Endothelial cell of umbilical vein (primary cell): ENCODE results near the gene BGN. TPM values are rescaled to one million over a fixed set of nuclear protein-coding genes. Genes with fewer than 3 reads are reported as not detected.

Experiments
- BruUV-seq: library from RNA; stranded (reverse); fragments of 400-500 nt; replicated peaks from 2 replicates; lab custom pipeline; 2021; lab: Mats Ljungman, UMichigan
- CTCF ChIA-PET: fragments of 300-600, 350-600 bp; sonication (Branson Sonifier 250); formaldehyde crosslinking; loops from one replicate; lab custom pipeline; 2021; ENCODE audit warnings: antibody characterized with exemption, inconsistent platforms; lab: Charles Lee
- POLR2A ChIA-PET: fragments of 300-600, 350-600 bp; sonication (Branson Sonifier 250); formaldehyde crosslinking; loops from one replicate; lab custom pipeline; 2021; ENCODE audit warnings: antibody characterized with exemption, inconsistent platforms; lab: Charles Lee
- DNase-seq: peaks from one replicate; pipeline ENCODE4 v3.0.0-alpha.2; 2011; ENCODE audit warnings: low read depth, low spot score
- FAIRE-seq: peaks from 2 replicates; lab custom pipeline; 2011; peaks lifted over from hg19 to GRCh38; lab: Jason Lieb, UNC
- H2AFZ ChIP-seq: 2 replicates; pipeline ENCODE4 v1.6.0; 2012; ENCODE audit warnings: low read depth, low read length, control low read depth, inconsistent platforms
- H3K27ac ChIP-seq: 2 replicates; pipeline ENCODE4 v1.5.1; 2011; ENCODE audit warnings: low read depth, mild to moderate bottlenecking, control low read depth, low read length, moderate library complexity; ENCODE audit not compliant: insufficient read depth
- H3K27me3 ChIP-seq, 2 experiments: 2 replicates each; pipeline versions ENCODE4 v1.6.0 to v1.6.1; 2011; ENCODE audit warnings: low read length in 2 of 2, mixed read lengths in 1 of 2; ENCODE audit not compliant: control insufficient read depth in 2 of 2, insufficient read depth in 2 of 2
- H3K36me3 ChIP-seq, 2 experiments: 2 replicates in 1 of 2; 3 replicates in 1 of 2; pipeline ENCODE4 v1.5.1; 2011; ENCODE audit warnings: low read length in 2 of 2, mild to moderate bottlenecking in 1 of 2, moderate library complexity in 1 of 2; ENCODE audit not compliant: control insufficient read depth in 2 of 2, insufficient read depth in 2 of 2; ENCODE audit errors: extremely low read depth in 1 of 2
- H3K4me1 ChIP-seq: 3 replicates; pipeline ENCODE4 v1.5.1; 2011; ENCODE audit warnings: mild to moderate bottlenecking, low read length; ENCODE audit not compliant: control insufficient read depth, insufficient read depth; ENCODE audit errors: extremely low read depth
- H3K4me2 ChIP-seq: 2 replicates; pipeline ENCODE4 v1.6.1; 2011; ENCODE audit warnings: low read length, control low read depth, mixed read lengths; ENCODE audit not compliant: insufficient read depth
- H3K4me3 ChIP-seq, 3 experiments: fragments of 200-600 bp in 1 of 3; sonication (generic), shearing (Covaris generic) in 1 of 3; replicated peaks in 1 of 3; 2 replicates each; pipeline ENCODE4 v1.5.1; 2011 to 2016; ENCODE audit warnings: control low read depth in 3 of 3, low read length in 3 of 3, mild to moderate bottlenecking in 2 of 3, inconsistent platforms in 1 of 3, low read depth in 1 of 3, moderate library complexity in 1 of 3; ENCODE audit not compliant: insufficient read depth in 1 of 3
- H3K79me2 ChIP-seq: 2 replicates; pipeline ENCODE4 v1.6.0; 2012; ENCODE audit warnings: low read length, inconsistent platforms; ENCODE audit not compliant: control insufficient read depth, insufficient read depth
- H3K9ac ChIP-seq: replicated peaks from 2 replicates; pipeline ENCODE3; 2011; ENCODE audit warnings: low read length, control low read depth; ENCODE audit not compliant: insufficient read depth; ENCODE audit errors: extremely low read depth
- H3K9me1 ChIP-seq: replicated peaks from 3 replicates; pipeline ENCODE4 v1.6.0; 2011; ENCODE audit warnings: mild to moderate bottlenecking, low read length; ENCODE audit not compliant: control insufficient read depth, insufficient read depth; ENCODE audit errors: extremely low read depth
- H3K9me3 ChIP-seq: replicated peaks from 2 replicates; pipeline ENCODE4 v1.5.1; 2012; ENCODE audit warnings: low read length, inconsistent platforms; ENCODE audit not compliant: control insufficient read depth, insufficient read depth
- H4K20me1 ChIP-seq: replicated peaks from 2 replicates; pipeline ENCODE3; 2011; ENCODE audit warnings: mild to moderate bottlenecking, low read length; ENCODE audit not compliant: control insufficient read depth, insufficient read depth; ENCODE audit errors: extremely low read depth
- EZH2 ChIP-seq: IDR thresholded peaks from 2 replicates; pipeline ENCODE4 v1.6.1; 2012; ENCODE audit warnings: borderline replicate concordance, low read depth, mild to moderate bottlenecking, moderate library complexity, low read length, inconsistent platforms; ENCODE audit not compliant: severe bottlenecking
- FOS ChIP-seq: IDR thresholded peaks from 2 replicates; pipeline ENCODE4 v1.6.1; 2011; ENCODE audit warnings: mild to moderate bottlenecking, low read length, moderate library complexity, borderline replicate concordance; ENCODE audit not compliant: insufficient read depth
- GATA2 ChIP-seq: IDR thresholded peaks from 2 replicates; pipeline ENCODE4 v1.7.0; 2011; ENCODE audit warnings: low read depth, mild to moderate bottlenecking, moderate library complexity, mixed read lengths, low read length; ENCODE audit not compliant: insufficient read length, insufficient read depth
- JUN ChIP-seq: IDR thresholded peaks from 2 replicates; pipeline ENCODE4 v1.6.1; 2011; ENCODE audit warnings: borderline replicate concordance, low read depth; ENCODE audit not compliant: insufficient read length, insufficient read depth
- MYC ChIP-seq: IDR thresholded peaks from one replicate; pipeline ENCODE4 v1.6.1; 2011; ENCODE audit warnings: mild to moderate bottlenecking, low read depth, low read length
- POLR2A ChIP-seq: IDR thresholded peaks from 2 replicates; pipeline ENCODE4 v1.6.1; 2012; ENCODE audit warnings: low read depth, mild to moderate bottlenecking, control low read depth, low read length
- POLR2AphosphoS5 ChIP-seq: IDR thresholded peaks from 2 replicates; pipeline ENCODE4 v1.6.1; 2012; ENCODE audit warnings: low read depth, mild to moderate bottlenecking, control low read depth, low read length, moderate library complexity; ENCODE audit not compliant: insufficient read depth
- dilution Hi-C: fragments of 300-500 bp; cut with MboI; formaldehyde crosslinking; loops from one replicate; pipeline ENCODE4 v1.15.0; 2019; ENCODE audit warnings: low sequenced_read_pairs; ENCODE audit not compliant: extremely low pct_ligation_motif_present
- intact Hi-C: fragments of 100-400 bp; cut with micrococcal nuclease; formaldehyde crosslinking; loops from one replicate; pipeline ENCODE4 v1.10.0; 2022
- polyA plus RNA-seq, 4 experiments: library from polyadenylated mRNA; depleted of rRNA in 3 of 4; stranded (reverse) in 3 of 4; unstranded in 1 of 4; fragments of >200 nt; gene quantifications; 2 replicates each; pipeline versions ENCODE4 v1.2.1 to v1.2.3, GENCODE V29; 2011 to 2012; ENCODE audit warnings: missing spikeins in 1 of 4
- total RNA-seq: library from RNA; stranded (reverse); gene quantifications from 2 replicates; pipeline ENCODE4 v1.2.3, GENCODE V29; 2021
- TF ChIP-seq, protein P1 (sequence below), 2 donors: IDR thresholded peaks; 1 replicate in 1 of 2; 2 replicates in 1 of 2; pipeline ENCODE4 v1.5.1; 2011; ENCODE audit warnings: low read length in 2 of 2, mild to moderate bottlenecking in 2 of 2, moderate library complexity in 2 of 2, control low read depth in 1 of 2, inconsistent platforms in 1 of 2, low read depth in 1 of 2; ENCODE audit not compliant: insufficient read depth in 1 of 2; ENCODE audit errors: extremely low read depth in 1 of 2
- TF ChIP-seq, protein P2 (sequence below): IDR thresholded peaks from 2 replicates; pipeline ENCODE4 v1.6.1; 2011; ENCODE audit not compliant: insufficient read depth, insufficient read length

The BGN gene
- total and polyA plus RNA-seq, 2 donors (not counting 3 experiments of a cell fraction or from before 2014, with no cell fraction given), result 479 to 879 TPM

DNA sequence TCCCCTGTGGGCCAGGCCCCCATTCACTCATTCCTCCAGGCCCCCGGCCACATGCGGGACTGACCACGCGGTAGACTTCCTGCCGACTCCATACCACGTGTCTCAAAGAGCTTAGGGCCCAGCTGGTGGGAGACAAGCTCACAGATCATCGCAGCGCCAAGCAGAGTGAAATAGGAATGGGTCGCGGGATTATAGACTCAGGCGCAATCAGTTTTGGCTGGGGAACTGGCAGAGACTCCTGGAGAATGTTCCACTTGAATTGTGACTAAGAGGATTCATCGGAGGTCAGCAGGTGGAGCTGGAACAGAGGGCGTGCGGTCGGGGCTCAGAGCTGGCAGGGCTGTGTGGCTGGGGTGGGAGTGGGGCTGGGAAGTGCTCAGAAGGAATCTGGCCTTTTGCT lies 38.3 kb downstream of the BGN start:
- H3K27ac ChIP-seq, result no peak overlapping the region
- ChIA-PET POLR2A (no interaction called here), CTCF (interaction anchor here (0.9 to 1.0 kb wide), 2 partner anchors 77 to 135 kb away, joined by 4 read pairs; no protein-coding TSS in a partner anchor)
- no peak overlapping the region for H3K9ac ChIP-seq
- DNase-seq (no peak), FAIRE-seq (no peak)
- no peak overlapping the region for H2AFZ ChIP-seq
- intact Hi-C loops (no loop called here), dilution Hi-C loops (no loop called here)
- no peaks in the 10 kb centered on the region for H3K27me3 ChIP-seq
- H3K4me1 ChIP-seq, result no peaks in the 10 kb centered on the region
- no peaks in the 10 kb centered on the region for H4K20me1 ChIP-seq
- no peaks in the 10 kb centered on the region for H3K79me2 ChIP-seq
- TF ChIP-seq MYC (no peak), JUN (no peak), FOS (no peak), POLR2A (no peak)
- TF ChIP-seq, protein P1, sequence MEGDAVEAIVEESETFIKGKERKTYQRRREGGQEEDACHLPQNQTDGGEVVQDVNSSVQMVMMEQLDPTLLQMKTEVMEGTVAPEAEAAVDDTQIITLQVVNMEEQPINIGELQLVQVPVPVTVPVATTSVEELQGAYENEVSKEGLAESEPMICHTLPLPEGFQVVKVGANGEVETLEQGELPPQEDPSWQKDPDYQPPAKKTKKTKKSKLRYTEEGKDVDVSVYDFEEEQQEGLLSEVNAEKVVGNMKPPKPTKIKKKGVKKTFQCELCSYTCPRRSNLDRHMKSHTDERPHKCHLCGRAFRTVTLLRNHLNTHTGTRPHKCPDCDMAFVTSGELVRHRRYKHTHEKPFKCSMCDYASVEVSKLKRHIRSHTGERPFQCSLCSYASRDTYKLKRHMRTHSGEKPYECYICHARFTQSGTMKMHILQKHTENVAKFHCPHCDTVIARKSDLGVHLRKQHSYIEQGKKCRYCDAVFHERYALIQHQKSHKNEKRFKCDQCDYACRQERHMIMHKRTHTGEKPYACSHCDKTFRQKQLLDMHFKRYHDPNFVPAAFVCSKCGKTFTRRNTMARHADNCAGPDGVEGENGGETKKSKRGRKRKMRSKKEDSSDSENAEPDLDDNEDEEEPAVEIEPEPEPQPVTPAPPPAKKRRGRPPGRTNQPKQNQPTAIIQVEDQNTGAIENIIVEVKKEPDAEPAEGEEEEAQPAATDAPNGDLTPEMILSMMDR (IDR thresholded peaks at IDR 0.05; ENCODE audit: extremely low read depth in 1 of 2, insufficient read depth in 1 of 2, low read depth in 1 of 2, low read length in 2 of 2), result no peak
- no peak overlapping the region for H3K4me2 ChIP-seq
- no peak overlapping the region for H3K4me3 ChIP-seq
- no peaks in the 10 kb centered on the region for H3K9me3 ChIP-seq
- no TSS peak for BruUV-seq
- no peaks in the 10 kb centered on the region for H3K36me3 ChIP-seq
- H3K9me1 ChIP-seq, result no peaks in the 10 kb centered on the region

DNA sequence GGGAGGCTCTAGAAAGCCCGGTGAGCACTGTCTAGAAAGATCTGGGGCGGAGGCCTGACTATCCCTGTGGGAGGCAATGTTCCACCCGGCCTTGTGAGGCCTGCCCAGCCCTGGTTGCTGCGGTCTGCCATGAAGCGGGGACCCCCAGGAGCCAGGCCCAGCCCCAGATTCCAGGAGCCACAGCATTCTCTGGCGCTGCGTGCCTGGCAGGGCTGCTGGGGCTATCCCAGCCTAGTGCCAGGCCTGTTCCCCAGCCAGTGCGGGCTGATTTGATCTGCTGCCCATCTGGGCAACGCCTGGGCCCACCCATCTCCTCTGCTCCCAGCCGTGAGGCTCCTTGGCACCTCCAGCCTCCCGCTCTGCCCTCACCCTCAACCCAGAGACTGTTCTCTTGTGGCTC lies 42.3 kb downstream of the BGN start:
- Histone ChIP-seq H3K27me3 (no peaks in the 10 kb centered on the region), H3K9ac (no peak overlapping the region), H3K4me1 (no peaks in the 10 kb centered on the region), H3K4me2 (no peak overlapping the region), H3K9me1 (no peaks in the 10 kb centered on the region), H3K36me3 (no peaks in the 10 kb centered on the region), H3K79me2 (no peaks in the 10 kb centered on the region), H3K9me3 (no peaks in the 10 kb centered on the region), H4K20me1 (no peaks in the 10 kb centered on the region), H3K27ac (no peak overlapping the region), H2AFZ (no peak overlapping the region), H3K4me3 (no peak overlapping the region)
- BruUV-seq, result no TSS peak
- CTCF ChIA-PET, result interaction anchor here (3.8 kb wide), 1 partner anchor 131 kb away, joined by 60 read pairs; no protein-coding TSS in a partner anchor
- intact Hi-C loops (no loop called here), dilution Hi-C loops (no loop called here)
- no peak for FAIRE-seq
- POLR2A ChIA-PET, result no interaction called here
- no peak for TF ChIP-seq GATA2
- no peak for TF ChIP-seq POLR2A
- TF ChIP-seq FOS, result no peak
- TF ChIP-seq MYC, result no peak
- no peak for TF ChIP-seq JUN
- TF ChIP-seq EZH2, result no peak
- no peak for TF ChIP-seq POLR2AphosphoS5
- TF ChIP-seq, protein P1 (IDR thresholded peaks at IDR 0.05; ENCODE audit: extremely low read depth in 1 of 2, insufficient read depth in 1 of 2, low read depth in 1 of 2, low read length in 2 of 2), result no peak
- TF ChIP-seq, protein P2, sequence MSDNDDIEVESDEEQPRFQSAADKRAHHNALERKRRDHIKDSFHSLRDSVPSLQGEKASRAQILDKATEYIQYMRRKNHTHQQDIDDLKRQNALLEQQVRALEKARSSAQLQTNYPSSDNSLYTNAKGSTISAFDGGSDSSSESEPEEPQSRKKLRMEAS, result no peak
- no peak for DNase-seq
